Measurements from ENCODE around the gene TNKS1BP1.
"Not testable (repeated sequence)": the region's sequence is repeated elsewhere in the genome, so short reads cannot be mapped to it uniquely, and the experiment has no call there.

Gene TNKS1BP1
- total RNA-seq, result 21.8 to 24.9 reads per million in 2 donors

GRCh38 chr11:57324886-57325734 is at the start of gene TNKS1BP1:
TNKS1BP1 (minus strand) TSS chr11:57324952; CDS start chr11:57321885, 3,067 bp downstream.
- DNase-seq, result peak; percentile 80 to 93 (median 85)

- DNase-seq, result no peak
These were observed 48.4 kb upstream of the TNKS1BP1 start for GRCh38 chr11:57373146-57373545.

- DNase-seq, result no peak
These were observed 46.2 kb upstream of the TNKS1BP1 start for GRCh38 chr11:57370941-57371340.

- no peak for DNase-seq
These were observed 45.5 kb upstream of the TNKS1BP1 start for GRCh38 chr11:57370251-57370650.

- no peak for DNase-seq
These were observed 44.1 kb upstream of the TNKS1BP1 start for GRCh38 chr11:57368845-57369232.

- no peak for DNase-seq
These were observed 43.5 kb upstream of the TNKS1BP1 start for GRCh38 chr11:57368106-57368844.

GRCh38 chr11:57364851-57365660 is 40.3 kb upstream of the TNKS1BP1 start:
- no peak for DNase-seq

- no peak for DNase-seq
These were observed 38.7 kb upstream of the TNKS1BP1 start for GRCh38 chr11:57363131-57364080.

- DNase-seq, result no peak
These were observed 37.2 kb upstream of the TNKS1BP1 start for GRCh38 chr11:57361926-57362325.

- not testable (repeated sequence) for DNase-seq
These were observed 36.7 kb upstream of the TNKS1BP1 start for GRCh38 chr11:57361420-57361819.

GRCh38 chr11:57360991-57361390 is 36.2 kb upstream of the TNKS1BP1 start:
- no peak for DNase-seq

GRCh38 chr11:57359896-57360690 is 35.3 kb upstream of the TNKS1BP1 start:
- no peak for DNase-seq

- DNase-seq, result no peak
These were observed 34.6 kb upstream of the TNKS1BP1 start for GRCh38 chr11:57359396-57359795.

- DNase-seq, result no peak
These were observed 34.2 kb upstream of the TNKS1BP1 start for GRCh38 chr11:57358991-57359390.

GRCh38 chr11:57358543-57358961 is 33.8 kb upstream of the TNKS1BP1 start:
- DNase-seq, result no peak

- no peak for DNase-seq
These were observed 33.1 kb upstream of the TNKS1BP1 start for GRCh38 chr11:57357856-57358255.

- no peak for DNase-seq
These were observed 32.6 kb upstream of the TNKS1BP1 start for GRCh38 chr11:57357310-57357709.

- DNase-seq, result no peak
These were observed 31.5 kb upstream of the TNKS1BP1 start for GRCh38 chr11:57356268-57356667.

GRCh38 chr11:57354699-57355098 is 29.9 kb upstream of the TNKS1BP1 start:
- DNase-seq, result no peak

- no peak for DNase-seq
These were observed 29.1 kb upstream of the TNKS1BP1 start for GRCh38 chr11:57353852-57354251.

- no peak for DNase-seq
These were observed 28.7 kb upstream of the TNKS1BP1 start for GRCh38 chr11:57353446-57353845.

All from T-helper 2 cell (primary cell).